Activated T-helper 2 cell treated with anti-CD3 and anti-CD28 coated beads, Interferon-gamma antibody, Interleukin-2, Interleukin-4, amounts not matched to agents 10 μg/mL and 5 μg/mL and 100 μg/mL, durations not matched to agents 14 hours and 24 hours and 36 hours (primary cell): ENCODE measurements around the gene ZNF792. TPM values are rescaled to one million over a fixed set of nuclear protein-coding genes. Genes with fewer than 3 reads are reported as not detected.
"Not testable (repeated sequence)": the region's sequence is repeated elsewhere in the genome, so short reads cannot be mapped to it uniquely, and the experiment has no call there.

ENCODE experiments used
- DNase-seq: peaks from one replicate; pipeline ENCODE4 v3.0.0; 2021; ENCODE audit warnings: low spot score
- H3K27ac Mint-ChIP-seq: one replicate; pipeline ENCODE4 v1.8.0; 2021; ENCODE audit warnings: mixed read lengths
- H3K27me3 Mint-ChIP-seq: one replicate; pipeline ENCODE4 v1.8.0; 2021; ENCODE audit warnings: low read depth, mixed read lengths
- H3K36me3 Mint-ChIP-seq: one replicate; pipeline ENCODE4 v1.8.0; 2021; ENCODE audit warnings: low read depth, mixed read lengths
- H3K4me1 Mint-ChIP-seq: one replicate; pipeline ENCODE4 v1.8.0; 2021; ENCODE audit warnings: low read depth, mixed read lengths
- H3K4me3 Mint-ChIP-seq: one replicate; pipeline ENCODE4 v1.8.0; 2021; ENCODE audit warnings: low read depth, mild to moderate bottlenecking, moderate library complexity, mixed read lengths
- H3K9me3 Mint-ChIP-seq: one replicate; pipeline ENCODE4 v1.8.0; 2021; ENCODE audit warnings: mixed read lengths
- intact Hi-C: fragments of 100-400 bp; cut with micrococcal nuclease; formaldehyde crosslinking; loops from one replicate; pipeline ENCODE4 v1.15.1; 2023
- total RNA-seq: library from RNA; stranded (reverse); gene quantifications from 2 replicates; pipeline ENCODE4 v1.2.3, GENCODE V29; 2022

The ZNF792 gene
- total RNA-seq, 1 donor from 2014 or later, result 10.0 TPM

DNA sequence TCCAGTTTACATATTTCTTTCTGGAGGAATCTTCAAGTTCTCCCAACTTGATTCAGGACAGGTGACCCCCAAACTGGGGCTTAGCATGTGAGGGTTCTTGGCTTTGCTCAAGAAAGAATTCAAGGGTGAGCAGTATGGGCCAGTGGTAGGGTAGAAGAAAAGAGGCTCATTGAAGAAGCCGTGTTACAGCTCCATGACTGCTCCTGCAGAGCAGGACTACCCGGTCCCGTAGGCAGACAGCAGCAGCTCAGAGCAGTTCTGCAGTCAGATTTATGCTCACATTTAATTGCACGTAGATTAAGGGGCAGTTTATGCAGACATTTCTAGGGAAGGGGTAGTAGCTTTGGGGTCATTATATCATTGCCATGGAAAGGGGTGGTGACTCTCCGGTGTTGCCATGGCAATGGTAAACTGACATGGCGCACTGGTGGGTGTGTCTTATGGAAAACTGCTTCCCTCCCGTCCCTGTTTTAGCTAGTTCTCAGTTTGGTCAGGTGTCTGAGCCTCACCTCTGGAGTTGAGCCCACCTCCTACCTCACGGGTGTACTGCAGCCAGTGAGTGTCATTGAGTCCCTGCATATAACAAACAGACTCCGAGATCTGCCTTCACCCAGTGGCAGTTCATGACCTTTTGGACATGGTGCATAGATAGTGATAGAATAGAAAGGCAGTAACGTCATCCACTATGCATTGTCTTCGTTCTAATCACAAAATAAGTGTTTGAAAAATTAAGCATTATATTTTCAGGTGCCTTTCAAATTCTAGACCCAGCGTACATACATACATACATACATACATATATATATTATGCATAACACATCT lies 16.0 kb upstream of the ZNF792 start:
- no peak for DNase-seq
- Mint-ChIP-seq H3K4me1 (peaks cover 18% of the 10 kb centered on the region), H3K27ac (no peak overlapping the region), H3K9me3 (peaks cover 10% of the 10 kb centered on the region), H3K27me3 (peaks cover 4% of the 10 kb centered on the region), H3K4me3 (no peak overlapping the region), H3K36me3 (peaks cover under 1% of the 10 kb centered on the region)
- intact Hi-C loops, result no loop called here

DNA sequence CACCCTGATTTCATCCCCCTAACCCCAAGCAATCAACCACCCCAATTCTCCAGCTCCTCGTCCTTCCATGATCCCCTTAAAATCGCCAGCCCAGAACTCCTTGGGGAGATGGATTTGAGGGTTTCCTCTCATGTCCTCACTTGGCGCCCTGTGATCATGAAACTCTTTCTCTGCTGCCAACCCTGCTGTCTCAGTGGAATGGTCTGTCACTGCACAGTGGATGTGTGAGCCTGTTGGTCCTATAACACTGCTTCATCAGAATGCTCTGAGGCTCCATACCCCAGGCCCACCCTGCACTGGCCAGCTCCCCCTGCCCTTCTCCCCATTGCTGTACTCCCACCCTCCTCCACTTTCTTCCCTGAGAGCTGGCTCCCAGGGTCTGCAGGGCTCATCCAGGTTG lies 12.6 kb upstream of the ZNF792 start:
- no peak overlapping the region for H3K4me3 Mint-ChIP-seq
- intact Hi-C loops, result no loop called here
- DNase-seq, result no peak
- peaks cover 16% of the 10 kb centered on the region for H3K4me1 Mint-ChIP-seq
- H3K27me3 Mint-ChIP-seq, result no peaks in the 10 kb centered on the region
- H3K9me3 Mint-ChIP-seq, result peaks cover 10% of the 10 kb centered on the region
- no peaks in the 10 kb centered on the region for H3K36me3 Mint-ChIP-seq
- no peak overlapping the region for H3K27ac Mint-ChIP-seq

DNA sequence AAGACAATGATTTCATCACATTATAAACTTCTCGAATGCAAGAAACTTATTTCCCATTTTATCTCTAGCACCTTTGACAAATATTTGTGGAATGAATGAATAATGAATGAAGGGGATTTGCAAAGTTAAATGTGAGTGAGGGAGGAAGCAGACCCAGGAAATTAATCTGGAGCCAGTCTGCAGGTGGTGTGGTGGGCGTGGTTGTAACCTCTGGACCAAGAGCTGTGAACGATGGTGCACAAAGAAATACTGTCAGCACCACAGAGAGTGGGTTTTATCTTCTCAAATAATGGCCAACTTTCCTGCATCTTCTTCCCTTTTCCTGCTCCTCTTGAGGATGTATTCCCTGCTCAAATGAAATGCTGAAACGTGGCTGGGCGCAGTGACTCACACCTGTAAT lies 11.0 kb upstream of the ZNF792 start:
- no peak for DNase-seq
- peaks cover 16% of the 10 kb centered on the region for H3K4me1 Mint-ChIP-seq
- peaks cover 21% of the 10 kb centered on the region for H3K9me3 Mint-ChIP-seq
- no peaks in the 10 kb centered on the region for H3K36me3 Mint-ChIP-seq
- no peak overlapping the region for H3K4me3 Mint-ChIP-seq
- intact Hi-C loops, result no loop called here
- H3K27ac Mint-ChIP-seq, result peak overlapping the region; percentile 38
- H3K27me3 Mint-ChIP-seq, result no peaks in the 10 kb centered on the region

- H3K27ac Mint-ChIP-seq, result no peak overlapping the region
- H3K4me1 Mint-ChIP-seq, result peaks cover 16% of the 10 kb centered on the region
- H3K9me3 Mint-ChIP-seq, result peaks cover 25% of the 10 kb centered on the region
- intact Hi-C loops, result no loop called here
- H3K4me3 Mint-ChIP-seq, result no peak overlapping the region
- no peak for DNase-seq
- H3K36me3 Mint-ChIP-seq, result no peaks in the 10 kb centered on the region
- H3K27me3 Mint-ChIP-seq, result no peaks in the 10 kb centered on the region
Observed at GRCh38 chr19:34974646-34975045, 10.6 kb upstream of the ZNF792 start.

DNA sequence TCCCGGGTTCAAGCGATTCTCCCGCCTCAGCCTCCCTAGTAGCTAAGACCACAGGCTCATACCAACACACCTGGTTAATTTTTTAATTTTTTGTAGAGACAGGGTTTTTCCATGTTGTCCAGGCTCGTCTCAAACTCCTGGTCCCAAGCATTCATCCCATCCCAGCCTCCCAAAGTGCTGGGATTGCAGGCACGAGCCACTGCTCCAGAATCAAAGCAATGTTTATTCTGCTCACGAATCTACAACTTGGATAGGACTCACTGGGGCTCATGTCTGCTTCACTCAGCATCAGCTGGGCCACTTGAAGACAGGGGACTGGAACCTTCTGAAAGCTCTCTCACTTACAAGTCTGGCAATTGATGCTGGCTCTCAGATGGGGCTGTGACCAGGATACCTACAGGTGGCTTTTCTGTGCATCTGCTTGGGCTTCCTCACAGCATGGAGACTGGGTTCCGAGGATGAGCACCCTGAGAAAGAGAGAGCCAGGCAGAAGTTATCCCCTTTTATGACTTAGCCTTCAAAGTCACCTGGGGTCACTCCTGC lies 8.2 kb upstream of the ZNF792 start:
- no peak overlapping the region for H3K4me3 Mint-ChIP-seq
- H3K27me3 Mint-ChIP-seq, result no peaks in the 10 kb centered on the region
- H3K9me3 Mint-ChIP-seq, result peaks cover 45% of the 10 kb centered on the region

DNA sequence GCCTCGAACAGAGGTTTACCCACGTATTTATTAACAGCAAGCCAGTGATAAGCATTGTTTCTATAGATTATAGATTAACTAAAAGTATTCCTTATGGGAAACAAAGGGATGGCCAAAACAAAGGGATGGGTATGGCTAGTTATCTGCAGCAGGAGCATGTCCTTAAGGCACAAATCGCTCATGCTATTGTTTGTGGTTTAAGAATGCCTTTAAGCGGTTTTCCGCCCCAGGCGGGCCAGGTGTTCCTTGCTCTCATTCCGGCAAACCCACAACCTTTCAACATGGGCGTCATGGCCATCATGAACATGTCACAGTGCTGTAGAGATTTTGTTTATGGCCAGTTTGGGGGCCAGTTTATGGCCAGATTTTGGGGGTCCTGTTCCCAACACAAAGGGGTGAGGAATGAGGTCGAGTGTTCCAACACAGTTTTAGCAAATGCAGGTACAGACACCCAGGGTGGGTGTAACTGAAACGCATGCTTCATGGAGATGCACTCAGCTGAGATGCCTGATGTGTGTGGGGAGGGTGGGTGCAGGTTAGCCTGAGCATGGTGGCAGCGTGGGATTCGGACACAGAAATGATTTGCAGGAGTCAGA lies 6.3 kb upstream of the ZNF792 start:
- H3K4me3 Mint-ChIP-seq, H3K27me3 Mint-ChIP-seq, H3K36me3 Mint-ChIP-seq, H3K27ac Mint-ChIP-seq, intact Hi-C loops, DNase-seq: not testable (repeated sequence)
- peaks cover 49% of the 10 kb centered on the region for H3K9me3 Mint-ChIP-seq
- peaks cover 12% of the 10 kb centered on the region for H3K4me1 Mint-ChIP-seq

More for the DNA sequence above, 8.2 kb upstream of the ZNF792 start:
- H3K4me1 Mint-ChIP-seq, result peaks cover 16% of the 10 kb centered on the region
- no peak overlapping the region for H3K27ac Mint-ChIP-seq
- intact Hi-C loops, result loop anchor here (2.0 kb wide), 1 partner anchor 19 kb away; no protein-coding TSS in a partner anchor
- DNase-seq, result no peak
- peaks cover 9% of the 10 kb centered on the region for H3K36me3 Mint-ChIP-seq

GRCh38 chr19:34969721-34970120 lies 5.7 kb upstream of the ZNF792 start:
- DNase-seq, result no peak
- Mint-ChIP-seq H3K36me3 (peaks cover 9% of the 10 kb centered on the region), H3K9me3 (peaks cover 49% of the 10 kb centered on the region), H3K4me1 (peaks cover 6% of the 10 kb centered on the region), H3K4me3 (no peak overlapping the region), H3K27ac (no peak overlapping the region), H3K27me3 (no peaks in the 10 kb centered on the region)
- intact Hi-C loops, result no loop called here

DNA sequence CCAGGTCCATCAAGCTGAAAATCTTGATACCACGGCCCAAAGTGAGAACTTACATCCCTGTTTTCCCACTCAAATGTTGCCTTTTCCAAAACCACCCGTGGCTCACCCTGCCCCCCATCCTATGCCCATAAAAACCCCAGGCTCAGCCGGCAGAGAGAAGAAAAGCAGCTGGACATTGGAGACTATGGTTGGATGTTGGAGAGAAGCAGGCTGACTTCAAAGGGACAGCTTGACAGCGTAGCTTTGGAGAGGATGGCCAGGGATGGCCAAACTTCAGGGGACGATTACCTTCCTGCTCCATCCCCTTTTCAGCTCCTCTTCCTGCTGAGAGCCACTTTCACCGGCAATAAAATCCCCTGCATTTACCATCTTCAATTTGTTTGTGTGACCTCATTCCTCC lies 3.5 kb upstream of the ZNF792 start:
- peaks cover 56% of the 10 kb centered on the region for H3K9me3 Mint-ChIP-seq
- intact Hi-C loops, result no loop called here

GRCh38 chr19:34965505-34965904 lies 1.5 kb upstream of the ZNF792 start:
- H3K9me3 Mint-ChIP-seq, result peaks cover 68% of the 10 kb centered on the region
- DNase-seq, H3K4me3 Mint-ChIP-seq, H3K27ac Mint-ChIP-seq, H3K27me3 Mint-ChIP-seq, intact Hi-C loops: not testable (repeated sequence)
- H3K36me3 Mint-ChIP-seq, result peaks cover 38% of the 10 kb centered on the region
- H3K4me1 Mint-ChIP-seq, result peaks cover 16% of the 10 kb centered on the region

More for the DNA sequence above, 3.5 kb upstream of the ZNF792 start:
- no peaks in the 10 kb centered on the region for H3K27me3 Mint-ChIP-seq
- no peak overlapping the region for H3K27ac Mint-ChIP-seq
- no peak for DNase-seq
- H3K36me3 Mint-ChIP-seq, result peaks cover 17% of the 10 kb centered on the region
- no peak overlapping the region for H3K4me3 Mint-ChIP-seq
- peaks cover 8% of the 10 kb centered on the region for H3K4me1 Mint-ChIP-seq

DNA sequence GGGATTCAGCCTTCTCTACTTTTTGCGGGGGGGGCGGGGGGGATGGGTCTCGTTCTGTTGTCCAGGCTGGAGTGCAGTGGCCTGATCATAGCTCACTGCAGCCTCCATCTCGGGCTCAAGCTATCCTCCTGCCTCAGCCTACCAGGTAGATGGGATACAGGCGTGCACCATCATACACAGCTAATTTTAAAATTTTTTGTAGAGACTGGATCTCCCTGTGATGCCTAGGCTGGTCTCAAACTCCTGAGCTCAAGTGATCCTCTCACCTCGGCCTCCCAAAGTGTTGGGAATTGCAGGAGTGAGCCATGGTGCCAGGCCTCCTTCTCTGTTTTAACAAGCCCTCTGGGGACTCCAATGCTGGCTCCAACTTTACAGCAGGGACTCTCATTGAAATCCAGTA lies 569 bp upstream of the ZNF792 start:
- Mint-ChIP-seq H3K27me3 (no peaks in the 10 kb centered on the region), H3K36me3 (peaks cover 47% of the 10 kb centered on the region), H3K4me3 (peak overlapping the region; percentile 71), H3K27ac (no peak overlapping the region), H3K9me3 (peaks cover 68% of the 10 kb centered on the region), H3K4me1 (peaks cover 16% of the 10 kb centered on the region)
- intact Hi-C loops, result loop anchor here (5.0 kb wide), 1 partner anchor 38 kb away; the partner anchor contains the start of gene GRAMD1A
- DNase-seq, result no peak

GRCh38 chr19:34962687-34963572 lies 1.1 kb downstream of the ZNF792 start:
- intact Hi-C loops, result loop anchor here (5.0 kb wide), 1 partner anchor 39 kb away; the partner anchor contains the start of gene GRAMD1A
- Mint-ChIP-seq H3K36me3 (peaks cover 55% of the 10 kb centered on the region), H3K4me1 (peaks cover 16% of the 10 kb centered on the region), H3K27ac (peak overlapping the region; percentile 77), H3K9me3 (peaks cover 70% of the 10 kb centered on the region), H3K4me3 (peak overlapping the region; percentile 96), H3K27me3 (no peaks in the 10 kb centered on the region)
- no peak for DNase-seq
